Trophoblast cell (in vitro differentiated cells and primary cell): ENCODE data around the gene CEACAM16.

Experiments
- DNase-seq, 2 donors: peaks; one replicate each; pipeline ENCODE4 v3.0.0-alpha.2; 2016
- H2AFZ ChIP-seq: 2 replicates; pipeline ENCODE4 v1.6.1; 2013; ENCODE audit warnings: low read length, moderate library complexity, mild to moderate bottlenecking; ENCODE audit not compliant: insufficient read depth, poor library complexity
- H2AK5ac ChIP-seq: 2 replicates; pipeline ENCODE4 v1.6.1; 2013; ENCODE audit warnings: mild to moderate bottlenecking, low read length
- H2BK120ac ChIP-seq: 2 replicates; pipeline ENCODE4 v1.6.1; 2013; ENCODE audit warnings: low read length, mild to moderate bottlenecking, moderate library complexity; ENCODE audit not compliant: insufficient read depth, poor library complexity
- H2BK12ac ChIP-seq: 2 replicates; pipeline ENCODE4 v1.6.1; 2013; ENCODE audit warnings: mild to moderate bottlenecking, low read length, moderate library complexity
- H2BK5ac ChIP-seq: 2 replicates; pipeline ENCODE4 v1.6.1; 2013; ENCODE audit warnings: low read length, low read depth, moderate library complexity, mild to moderate bottlenecking; ENCODE audit not compliant: poor library complexity
- H3K14ac ChIP-seq: 2 replicates; pipeline ENCODE4 v1.6.1; 2013; ENCODE audit warnings: mild to moderate bottlenecking, low read length
- H3K18ac ChIP-seq: 2 replicates; pipeline ENCODE4 v1.6.1; 2013; ENCODE audit warnings: mild to moderate bottlenecking, low read length
- H3K23ac ChIP-seq: 2 replicates; pipeline ENCODE4 v1.6.1; 2013; ENCODE audit warnings: low read length
- H3K27ac ChIP-seq: 2 replicates; pipeline ENCODE4 v1.5.1; 2013; ENCODE audit warnings: low read depth, mild to moderate bottlenecking, inconsistent platforms, low read length, moderate library complexity
- H3K27me3 ChIP-seq: 2 replicates; pipeline ENCODE4 v1.6.1; 2013; ENCODE audit warnings: inconsistent platforms, mild to moderate bottlenecking, low read length, moderate library complexity; ENCODE audit not compliant: insufficient read depth
- H3K36me3 ChIP-seq, 2 experiments: 1 replicate in 1 of 2; 2 replicates in 1 of 2; pipeline ENCODE4 v1.6.1; 2013; ENCODE audit warnings: low read length in 2 of 2, mild to moderate bottlenecking in 2 of 2, moderate library complexity in 1 of 2; ENCODE audit not compliant: insufficient read depth in 2 of 2, control insufficient read depth in 1 of 2
- H3K4ac ChIP-seq: 2 replicates; pipeline ENCODE4 v1.6.1; 2013; ENCODE audit warnings: low read depth, mild to moderate bottlenecking, low read length, moderate library complexity
- H3K4me1 ChIP-seq, 2 experiments: 1 replicate in 1 of 2; 2 replicates in 1 of 2; pipeline ENCODE4 v1.6.1; 2013; ENCODE audit warnings: low read length in 2 of 2, mild to moderate bottlenecking in 2 of 2, moderate library complexity in 1 of 2; ENCODE audit not compliant: insufficient read depth in 2 of 2, control insufficient read depth in 1 of 2
- H3K4me2 ChIP-seq: 2 replicates; pipeline ENCODE4 v1.6.1; 2013; ENCODE audit warnings: inconsistent platforms, mild to moderate bottlenecking, low read length, moderate library complexity
- H3K4me3 ChIP-seq: 2 replicates; pipeline ENCODE4 v1.5.1; 2013; ENCODE audit warnings: mild to moderate bottlenecking, low read depth, low read length, inconsistent platforms
- H3K79me1 ChIP-seq: one replicate; pipeline ENCODE4 v1.6.1; 2013; ENCODE audit warnings: low read length
- H3K79me2 ChIP-seq: 2 replicates; pipeline ENCODE4 v1.6.1; 2013; ENCODE audit warnings: low read length, mild to moderate bottlenecking; ENCODE audit not compliant: control insufficient read depth, insufficient read depth, poor library complexity
- H3K9ac ChIP-seq: 2 replicates; pipeline ENCODE4 v1.6.1; 2013; ENCODE audit warnings: mild to moderate bottlenecking, low read length
- H3K9me3 ChIP-seq: 2 replicates; pipeline ENCODE4 v1.6.1; 2013; ENCODE audit warnings: low read depth, mild to moderate bottlenecking, control low read depth, inconsistent platforms, low read length; ENCODE audit not compliant: insufficient read depth
- H4K12ac ChIP-seq: 2 replicates; pipeline ENCODE4 v1.6.1; 2013; ENCODE audit warnings: low read depth, mild to moderate bottlenecking, low read length, moderate library complexity
- H4K8ac ChIP-seq: 2 replicates; pipeline ENCODE4 v1.6.1; 2013; ENCODE audit warnings: low read depth, mild to moderate bottlenecking, low read length, moderate library complexity
- H4K91ac ChIP-seq: one replicate; pipeline ENCODE4 v1.6.1; 2013; ENCODE audit warnings: low read depth, mild to moderate bottlenecking, low read length, moderate library complexity
- WGBS: extraction: QIAGEN DNeasy Blood & Tissue Kit; methylation state at CpG from one replicate; pipeline ENCODE4 v1.1.7; 2013; ENCODE audit warnings: missing lambda C conversion rate; ENCODE audit not compliant: insufficient read length, insufficient coverage; ENCODE audit errors: extremely low coverage; 5-methylcytosine and 5-hydroxymethylcytosine counted together

CEACAM16 gene

GRCh38 chr19:44680536-44680935 lies 18.4 kb upstream of the CEACAM16 start:
- Histone ChIP-seq H3K36me3 (no peaks in the 10 kb centered on the region), H3K14ac (no peak overlapping the region), H3K23ac (no peak overlapping the region)

GRCh38 chr19:44681992-44682790 lies 16.8 kb upstream of the CEACAM16 start:
- Histone ChIP-seq H2BK120ac (no peak overlapping the region), H3K79me2 (no peaks in the 10 kb centered on the region), H3K9ac (no peak overlapping the region), H3K4me1 (peaks cover 4 to 7% of the 10 kb centered on the region in 2 experiments), H3K36me3 (no peaks in the 10 kb centered on the region), H2AK5ac (no peak overlapping the region), H3K4me3 (no peak overlapping the region), H3K4me2 (no peak overlapping the region), H3K14ac (no peak overlapping the region), H4K12ac (no peak overlapping the region), H3K9me3 (no peaks in the 10 kb centered on the region), H2BK12ac (no peak overlapping the region), H2AFZ (no peak overlapping the region), H3K79me1 (peaks cover under 1% of the 10 kb centered on the region), H3K4ac (no peak overlapping the region), H4K8ac (no peak overlapping the region), H3K23ac (no peak overlapping the region), H4K91ac (no peak overlapping the region), H3K27me3 (no peaks in the 10 kb centered on the region), H3K18ac (no peak overlapping the region), H3K27ac (no peak overlapping the region), H2BK5ac (no peak overlapping the region)
- no peak for DNase-seq
- no CpG with 5 or more reads among the region's 15 CpGs for WGBS

More at GRCh38 chr19:44680536-44680935, 18.4 kb upstream of the CEACAM16 start:
- Histone ChIP-seq H2BK5ac (no peak overlapping the region), H2BK12ac (no peak overlapping the region), H4K91ac (no peak overlapping the region), H2BK120ac (no peak overlapping the region), H4K12ac (no peak overlapping the region), H4K8ac (no peak overlapping the region), H3K18ac (no peak overlapping the region), H3K4me2 (no peak overlapping the region), H3K4ac (no peak overlapping the region), H3K4me3 (no peak overlapping the region), H3K27ac (no peak overlapping the region), H3K79me2 (no peaks in the 10 kb centered on the region), H3K4me1 (peaks cover 8 to 11% of the 10 kb centered on the region in 2 experiments), H3K9me3 (no peaks in the 10 kb centered on the region), H2AFZ (no peak overlapping the region), H3K79me1 (peaks cover 4% of the 10 kb centered on the region), H2AK5ac (no peak overlapping the region), H3K9ac (no peak overlapping the region), H3K27me3 (no peaks in the 10 kb centered on the region)
- no peak for DNase-seq

GRCh38 chr19:44682807-44683206 lies 16.1 kb upstream of the CEACAM16 start:
- Histone ChIP-seq H2BK5ac (no peak overlapping the region), H3K36me3 (no peaks in the 10 kb centered on the region), H3K18ac (no peak overlapping the region), H3K4me1 (peaks cover 4% of the 10 kb centered on the region in 2 experiments), H2AK5ac (no peak overlapping the region), H4K91ac (no peak overlapping the region), H3K9ac (no peak overlapping the region), H3K79me2 (no peaks in the 10 kb centered on the region), H3K23ac (no peak overlapping the region), H2BK12ac (no peak overlapping the region), H3K4me3 (no peak overlapping the region), H3K4ac (no peak overlapping the region), H3K27me3 (no peaks in the 10 kb centered on the region), H3K27ac (no peak overlapping the region), H3K4me2 (no peak overlapping the region), H4K8ac (no peak overlapping the region), H3K79me1 (no peaks in the 10 kb centered on the region), H3K9me3 (no peaks in the 10 kb centered on the region), H2BK120ac (no peak overlapping the region), H4K12ac (no peak overlapping the region), H3K14ac (no peak overlapping the region), H2AFZ (no peak overlapping the region)
- no CpG with 5 or more reads among the region's 2 CpGs for WGBS
- DNase-seq: no peak

- Histone ChIP-seq H3K27me3 (no peaks in the 10 kb centered on the region), H3K9ac (no peak overlapping the region), H2BK120ac (no peak overlapping the region), H3K23ac (no peak overlapping the region), H3K79me2 (no peaks in the 10 kb centered on the region), H3K27ac (no peak overlapping the region), H2BK12ac (no peak overlapping the region), H3K4me3 (no peak overlapping the region), H3K4me2 (no peak overlapping the region), H3K79me1 (no peaks in the 10 kb centered on the region), H3K4me1 (no peaks in the 10 kb centered on the region), H3K14ac (no peak overlapping the region), H4K8ac (no peak overlapping the region), H3K18ac (no peak overlapping the region), H4K91ac (no peak overlapping the region), H3K36me3 (no peaks in the 10 kb centered on the region), H3K4ac (no peak overlapping the region), H2AFZ (no peak overlapping the region), H4K12ac (no peak overlapping the region), H2AK5ac (no peak overlapping the region), H2BK5ac (no peak overlapping the region), H3K9me3 (no peaks in the 10 kb centered on the region)
- WGBS: no CpG with 5 or more reads among the region's 9 CpGs
- no peak for DNase-seq
These were observed 15.3 kb upstream of the CEACAM16 start for GRCh38 chr19:44683434-44684210.
